Measurements from ENCODE around the gene BCDIN3D.
"Not testable (repeated sequence)": the region's sequence is repeated elsewhere in the genome, so short reads cannot be mapped to it uniquely, and the experiment has no call there.

The BCDIN3D gene

GRCh38 chr12:49842519-49843352, at the start of gene BCDIN3D:
Gene BCDIN3D, minus strand, starts transcription at chr12:49843106. Its CDS starts 19 bp downstream, at chr12:49843087.
- peak; percentile 96 for DNase-seq

GRCh38 chr12:49892084-49892731, 49.3 kb upstream of the BCDIN3D start:
- no peak for DNase-seq

GRCh38 chr12:49891476-49891875, 48.6 kb upstream of the BCDIN3D start:
- DNase-seq = no peak

- no peak for DNase-seq
Observed at GRCh38 chr12:49891012-49891411, 48.1 kb upstream of the BCDIN3D start.

- no peak for DNase-seq
Observed at GRCh38 chr12:49890096-49890461, 47.2 kb upstream of the BCDIN3D start.

- no peak for DNase-seq
Observed at GRCh38 chr12:49889361-49890095, 46.6 kb upstream of the BCDIN3D start.

- DNase-seq = no peak
Observed at GRCh38 chr12:49888461-49889151, 45.7 kb upstream of the BCDIN3D start.

GRCh38 chr12:49887536-49888401, 44.9 kb upstream of the BCDIN3D start:
- DNase-seq = no peak

GRCh38 chr12:49887091-49887490, 44.2 kb upstream of the BCDIN3D start:
- no peak for DNase-seq

GRCh38 chr12:49885663-49886461, 43.0 kb upstream of the BCDIN3D start:
- DNase-seq = no peak

GRCh38 chr12:49885118-49885517, 42.2 kb upstream of the BCDIN3D start:
- DNase-seq = no peak

- no peak for DNase-seq
Observed at GRCh38 chr12:49882851-49883464, 40.1 kb upstream of the BCDIN3D start.

- no peak for DNase-seq
Observed at GRCh38 chr12:49882248-49882850, 39.4 kb upstream of the BCDIN3D start.

GRCh38 chr12:49881415-49882247, 38.7 kb upstream of the BCDIN3D start:
- DNase-seq = no peak

GRCh38 chr12:49880756-49881414, 38.0 kb upstream of the BCDIN3D start:
- DNase-seq = no peak

GRCh38 chr12:49879065-49879464, 36.2 kb upstream of the BCDIN3D start:
- DNase-seq = not testable (repeated sequence)

GRCh38 chr12:49878021-49878420, 35.1 kb upstream of the BCDIN3D start:
- DNase-seq = no peak

GRCh38 chr12:49877066-49877465, 34.2 kb upstream of the BCDIN3D start:
- DNase-seq = no peak

GRCh38 chr12:49876070-49876469, 33.2 kb upstream of the BCDIN3D start:
- no peak for DNase-seq

All from stimulated activated CD4-positive, alpha-beta T cell treated with anti-CD3 and anti-CD28 coated beads, Interleukin-4, amount 100 ng/mL, for 1 hour (primary cell).